HG03159 (cell line): ENCODE results near the gene MYBPH.

Experiments used
- ATAC-seq: cut with Tn5 transposase; IDR thresholded peaks from one replicate; pipeline ENCODE4 v1.9.1; 2021; ENCODE audit warnings: mild to moderate bottlenecking, moderate library complexity; ENCODE audit not compliant: unreplicated experiment

The MYBPH gene

DNA sequence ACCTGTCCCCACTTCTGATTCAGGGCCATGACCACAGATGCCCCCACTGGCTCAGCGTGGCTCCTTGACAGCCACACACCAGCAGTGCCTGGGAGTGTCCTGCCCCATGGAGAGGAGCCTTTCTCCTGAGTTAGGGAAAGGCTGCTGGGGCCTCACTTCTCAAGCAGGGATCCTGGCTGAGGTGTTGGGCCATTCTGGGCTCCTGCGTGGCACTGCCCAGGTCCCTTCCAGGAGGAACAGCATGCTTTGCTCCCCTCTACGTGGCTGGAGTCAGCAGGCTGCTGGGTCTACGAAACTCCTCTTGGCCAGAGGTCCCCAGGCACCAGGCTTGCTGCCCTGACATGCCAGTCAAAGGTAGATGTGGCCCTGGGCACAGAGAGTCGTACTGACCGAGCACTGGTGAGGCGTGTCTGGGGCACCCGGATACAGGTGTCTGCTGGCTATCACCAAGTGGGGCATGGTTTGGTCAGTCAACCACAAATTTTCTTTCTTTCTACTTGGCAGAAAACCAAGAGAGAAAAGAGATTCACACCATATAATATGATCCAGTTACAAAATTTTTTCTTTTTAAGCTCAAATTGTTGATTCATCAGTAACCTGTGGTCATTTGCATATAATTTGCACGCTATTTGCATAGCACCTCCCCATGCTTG is 44.0 kb downstream of the MYBPH start:
- no peak for ATAC-seq

DNA sequence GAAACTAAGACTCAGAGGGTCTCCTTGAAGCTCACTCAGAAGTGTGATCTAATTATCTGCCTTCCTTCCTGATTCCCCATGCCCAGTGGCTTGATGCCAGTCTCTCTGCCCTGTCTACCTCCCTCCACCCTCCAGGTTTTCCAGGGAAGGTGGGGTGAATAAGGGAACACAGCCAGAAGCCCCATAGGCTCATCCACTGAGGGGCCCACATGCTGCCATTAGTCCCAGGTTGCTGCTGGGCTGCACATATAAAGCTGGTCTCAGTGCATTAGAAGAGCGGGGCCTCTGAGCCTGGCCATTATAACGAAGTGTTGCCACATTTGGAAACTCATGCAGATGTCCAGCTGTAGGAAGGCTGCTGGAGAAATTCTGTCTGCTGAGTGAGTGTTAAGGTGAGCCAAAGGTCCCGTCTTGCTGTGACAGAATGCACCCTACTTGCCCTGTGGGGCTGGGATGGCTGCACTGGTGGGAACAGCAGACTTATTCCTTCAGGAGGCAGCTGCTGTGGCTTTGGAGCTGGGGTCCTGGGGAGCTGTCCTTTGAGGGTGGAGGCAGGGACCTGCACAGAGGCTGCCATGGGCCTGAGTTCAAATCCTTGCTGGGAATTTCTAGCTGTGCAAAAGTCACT is 45.2 kb downstream of the MYBPH start:
- no peak for ATAC-seq

DNA sequence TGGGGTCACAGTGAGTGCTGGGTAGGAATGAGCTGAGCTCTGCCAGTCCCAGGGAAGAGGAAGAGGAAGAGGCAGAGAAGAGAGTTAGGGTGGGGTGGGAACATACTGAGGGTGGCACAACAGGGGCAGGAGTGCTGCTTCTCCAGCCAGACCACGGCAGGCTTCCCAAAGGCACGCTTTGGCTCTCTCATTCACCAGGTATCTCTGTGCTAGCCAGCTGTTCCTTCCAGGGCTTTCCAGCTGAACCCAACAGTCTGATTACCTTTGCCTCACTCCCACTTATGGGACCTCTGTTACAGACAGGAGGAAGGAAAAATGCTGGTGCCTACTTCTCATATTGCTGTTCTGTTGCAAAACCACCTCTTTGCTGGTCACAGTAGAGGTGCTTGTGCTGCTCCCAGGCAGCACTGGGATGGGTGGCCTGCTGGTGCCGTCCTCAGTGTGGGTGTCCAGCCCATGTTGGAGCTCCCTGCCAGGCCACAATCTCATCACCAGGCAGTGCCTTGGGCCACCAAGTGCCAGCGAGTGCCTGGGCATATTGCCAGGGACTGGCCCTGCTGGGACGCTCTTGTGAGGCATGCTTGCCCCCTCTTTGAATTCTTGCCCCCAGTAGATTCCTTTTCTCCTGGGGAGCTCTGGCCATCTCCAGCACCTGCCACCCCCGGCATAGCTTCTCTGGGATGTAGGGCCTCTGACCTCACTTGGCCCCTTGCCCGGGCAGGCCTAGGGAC is 46.0 kb downstream of the MYBPH start:
- no peak for ATAC-seq

DNA sequence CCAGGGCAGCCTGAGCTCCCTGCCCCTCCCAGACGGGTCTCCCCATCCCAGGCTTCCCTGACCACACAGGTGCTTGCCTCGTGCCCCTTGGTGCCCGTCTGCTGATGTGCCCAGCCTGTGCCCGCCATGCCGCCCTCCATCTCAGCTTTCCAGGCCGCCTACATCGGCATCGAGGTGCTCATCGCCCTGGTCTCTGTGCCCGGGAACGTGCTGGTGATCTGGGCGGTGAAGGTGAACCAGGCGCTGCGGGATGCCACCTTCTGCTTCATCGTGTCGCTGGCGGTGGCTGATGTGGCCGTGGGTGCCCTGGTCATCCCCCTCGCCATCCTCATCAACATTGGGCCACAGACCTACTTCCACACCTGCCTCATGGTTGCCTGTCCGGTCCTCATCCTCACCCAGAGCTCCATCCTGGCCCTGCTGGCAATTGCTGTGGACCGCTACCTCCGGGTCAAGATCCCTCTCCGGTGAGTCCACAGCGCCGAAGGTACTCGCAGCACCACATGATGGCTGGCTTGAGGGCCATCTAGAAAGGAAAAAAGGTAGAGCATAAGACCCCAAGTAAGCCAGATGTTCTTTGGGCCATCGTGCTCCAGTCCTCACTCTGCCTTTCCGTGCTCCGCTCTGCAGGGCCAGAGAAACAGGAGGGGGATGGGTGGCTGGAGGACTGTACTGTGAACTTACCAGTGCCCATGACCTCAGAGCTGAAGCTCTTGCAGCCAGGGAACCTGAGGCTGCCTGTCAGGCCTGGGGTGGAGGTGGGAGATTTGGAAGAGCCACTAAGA is 46.7 kb downstream of the MYBPH start:
- no peak for ATAC-seq

DNA sequence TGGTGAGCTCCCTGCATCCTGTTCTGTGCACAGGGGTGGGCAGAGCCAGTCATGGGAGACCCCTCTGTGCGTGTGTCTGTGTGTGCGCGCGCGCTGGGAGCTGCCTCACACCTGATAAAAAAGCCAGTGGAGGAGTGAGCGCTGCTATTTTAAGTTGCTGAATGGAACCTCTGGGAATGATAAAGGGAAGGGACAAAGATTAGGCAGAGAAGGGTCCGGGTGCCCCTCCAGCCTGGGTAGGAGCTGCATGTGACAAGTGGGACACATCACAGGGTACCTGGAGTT is 47.3 kb downstream of the MYBPH start:
- no peak for ATAC-seq

DNA sequence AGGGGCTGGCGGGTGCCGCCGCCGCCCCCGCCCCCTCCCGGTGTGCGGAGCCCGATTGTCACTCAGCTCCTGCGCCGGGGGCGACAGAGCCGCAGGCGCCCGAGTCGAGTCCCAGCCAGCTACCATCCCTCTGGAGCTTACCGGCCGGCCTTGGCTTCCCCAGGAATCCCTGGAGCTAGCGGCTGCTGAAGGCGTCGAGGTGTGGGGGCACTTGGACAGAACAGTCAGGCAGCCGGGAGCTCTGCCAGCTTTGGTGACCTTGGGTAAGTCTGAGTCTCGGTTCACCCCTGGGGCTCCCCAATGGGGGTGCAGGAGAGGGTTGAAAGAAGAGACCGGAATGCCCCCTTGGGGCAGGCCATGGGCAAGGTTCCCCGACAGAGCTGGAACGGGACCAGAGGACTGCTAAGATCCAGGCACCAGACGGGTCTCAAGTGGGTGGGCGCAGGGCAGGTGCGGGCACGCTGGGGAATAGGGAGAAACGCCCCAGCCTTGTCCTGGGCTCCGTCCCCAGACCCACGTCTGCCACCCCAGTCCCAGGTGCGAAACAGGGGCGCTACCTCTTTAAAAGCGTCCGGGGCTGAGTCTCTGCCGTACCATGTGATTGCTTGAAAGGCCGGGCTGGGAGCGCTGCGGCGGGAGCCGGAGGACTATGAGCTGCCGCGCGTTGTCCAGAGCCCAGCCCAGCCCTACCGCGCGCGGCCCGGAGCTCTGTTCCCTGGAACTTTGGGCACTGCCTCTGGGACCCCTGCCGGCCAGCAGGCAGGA is 47.8 kb downstream of the MYBPH start, which contains the start of gene ADORA1:
Gene ADORA1 (plus strand): TSS at position 61 of the 765 bp plus-strand sequence. CDS start 1,116 bp downstream, outside the sequence.
- no peak for ATAC-seq

DNA sequence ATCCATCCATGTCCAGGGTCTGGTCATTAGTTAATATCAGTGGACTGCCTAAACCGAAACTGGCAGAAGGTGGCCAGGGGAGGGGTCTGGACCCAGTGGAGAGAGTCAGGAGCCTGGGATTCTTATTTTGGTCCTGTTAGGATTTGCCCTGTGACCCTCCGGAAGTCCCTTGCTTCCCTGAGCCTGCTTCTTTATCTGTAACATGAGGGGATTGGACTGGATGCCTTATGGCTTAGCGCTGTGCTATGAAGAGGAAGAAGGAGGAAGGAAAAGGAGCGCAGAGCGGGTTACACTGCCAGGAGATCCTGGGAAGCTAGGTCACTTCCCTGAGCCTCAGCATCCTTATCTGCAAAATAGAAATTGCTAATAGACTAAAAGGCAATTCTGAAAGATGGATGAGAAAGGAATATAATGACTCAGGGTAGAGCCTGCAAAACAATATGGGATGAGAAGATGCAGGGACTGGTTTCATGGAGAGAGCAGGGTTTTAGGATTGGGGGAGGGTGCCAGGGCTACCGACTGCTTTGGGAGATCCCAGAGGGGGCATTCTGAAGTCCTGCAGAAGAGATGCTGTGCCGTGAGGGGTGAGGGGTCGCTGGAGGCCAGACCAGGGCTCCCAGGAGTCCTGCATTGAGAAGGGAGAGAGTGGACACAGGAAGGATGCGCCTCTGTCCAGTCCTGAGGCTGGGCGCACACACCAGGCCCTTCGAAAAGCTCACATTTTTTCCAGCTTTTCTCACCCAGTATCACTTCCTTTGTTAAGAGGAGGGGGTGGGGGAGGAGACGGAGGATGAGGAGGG is 48.6 kb downstream of the MYBPH start:
- ATAC-seq, result no peak

DNA sequence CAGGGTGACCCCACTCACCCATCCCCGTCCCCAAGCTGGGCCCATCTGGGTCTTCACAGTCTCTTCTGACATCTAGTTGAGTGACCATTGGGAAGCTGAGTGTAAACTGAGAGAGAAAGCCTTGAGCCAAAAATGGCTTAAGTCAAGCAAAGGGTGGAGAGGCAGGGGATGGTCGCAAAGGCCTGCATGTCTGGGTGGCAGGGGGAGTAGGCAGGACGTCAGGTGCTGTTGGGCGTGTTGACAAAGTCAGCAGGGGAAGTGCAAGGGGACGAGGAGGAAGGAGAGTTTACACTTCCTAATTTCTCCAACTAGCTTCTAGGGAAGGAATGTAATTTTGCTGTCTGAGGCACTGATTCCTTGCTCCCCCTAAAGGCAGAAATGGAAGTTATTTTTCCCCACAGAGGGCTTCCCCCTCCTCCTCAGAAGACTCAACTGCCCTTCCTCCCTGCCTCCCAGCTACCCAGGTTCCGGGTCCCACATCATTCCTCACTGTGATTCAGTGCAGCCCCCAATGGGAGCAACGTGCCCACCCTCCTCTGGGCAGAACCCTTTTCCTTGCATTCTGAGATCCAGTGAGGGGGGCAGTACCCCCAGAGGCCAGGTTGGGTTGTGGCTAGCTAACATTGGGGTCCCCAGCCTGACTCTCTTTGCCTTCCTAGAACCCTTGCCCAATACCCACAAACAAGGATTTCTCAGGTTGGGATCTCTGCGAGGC is 49.3 kb downstream of the MYBPH start:
- no peak for ATAC-seq

DNA sequence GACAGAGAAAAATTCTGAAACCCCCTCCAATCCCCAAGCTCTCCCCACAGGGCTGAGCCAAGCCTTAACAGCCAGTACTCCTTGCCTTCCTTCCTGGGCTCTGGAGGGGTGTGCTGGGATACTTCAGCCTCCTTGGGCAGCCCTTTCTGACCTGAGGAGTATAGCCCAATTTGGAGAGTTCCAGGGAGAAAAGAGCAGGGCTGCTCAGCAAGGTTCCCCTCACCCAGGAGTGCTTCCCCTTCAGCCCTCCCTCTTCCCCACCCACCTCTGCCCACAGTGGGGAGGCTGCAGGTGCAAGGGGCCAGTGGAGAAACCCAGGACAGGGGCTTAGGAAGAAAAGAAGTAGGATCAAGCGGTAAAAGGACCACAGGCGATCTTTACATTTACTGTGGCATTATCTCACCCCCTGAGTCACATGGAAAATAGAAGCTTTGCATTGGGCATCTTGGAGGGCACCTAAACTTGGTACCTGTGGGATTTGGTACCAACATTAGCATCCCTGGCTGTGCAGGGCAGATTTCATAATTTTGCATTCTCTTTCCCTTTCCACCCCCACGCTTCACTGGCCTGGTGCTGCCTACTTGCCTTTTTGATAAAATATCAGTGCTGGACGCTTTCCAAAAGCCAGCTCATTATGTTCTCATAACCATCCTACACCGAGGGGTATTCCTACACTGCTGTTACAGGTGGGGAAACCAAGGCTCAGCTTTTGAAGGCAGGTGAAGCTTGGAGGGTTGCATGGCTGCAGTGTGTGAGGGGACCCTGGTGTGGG is 50.9 kb downstream of the MYBPH start:
- no peak for ATAC-seq

DNA sequence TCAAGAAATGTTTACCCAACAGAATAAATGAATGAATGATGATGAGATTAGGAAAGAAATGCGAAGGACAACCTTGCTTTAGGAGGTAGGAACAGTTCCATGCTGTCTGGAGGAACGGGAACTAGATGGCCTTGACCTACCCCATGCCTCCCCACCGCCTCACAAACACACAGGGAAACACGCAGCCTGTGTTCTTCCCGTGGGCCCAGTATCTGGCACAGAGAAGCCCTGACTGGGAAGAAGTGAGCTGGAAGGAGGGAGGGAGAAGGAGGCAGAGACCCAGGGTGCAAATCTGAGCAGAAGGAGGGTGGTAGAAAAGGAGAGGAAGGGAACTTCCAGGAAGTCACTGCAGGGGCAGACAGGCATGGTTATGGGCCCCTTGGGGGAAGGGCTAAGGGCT is 51.6 kb downstream of the MYBPH start:
- no peak for ATAC-seq

DNA sequence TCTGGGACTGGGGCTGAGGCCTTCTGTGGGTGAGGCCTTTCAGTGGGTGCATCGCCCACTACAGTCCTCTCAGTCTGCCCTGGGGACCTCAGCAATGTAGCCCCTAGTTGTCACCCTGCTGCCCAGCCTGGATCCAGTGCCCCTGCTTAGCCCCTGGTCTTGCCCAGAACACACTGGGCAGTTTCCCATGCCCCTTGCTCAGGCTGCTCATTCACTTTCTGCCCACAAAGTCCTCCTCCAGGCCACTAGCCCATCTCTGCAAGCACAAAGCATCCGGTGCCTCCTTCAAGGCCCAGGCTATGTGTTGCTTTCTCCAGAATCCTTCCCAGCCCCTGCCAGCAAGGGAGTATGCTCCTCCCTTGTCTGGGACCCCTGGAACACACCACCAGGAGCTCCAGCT is 53.5 kb downstream of the MYBPH start:
- no peak for ATAC-seq

DNA sequence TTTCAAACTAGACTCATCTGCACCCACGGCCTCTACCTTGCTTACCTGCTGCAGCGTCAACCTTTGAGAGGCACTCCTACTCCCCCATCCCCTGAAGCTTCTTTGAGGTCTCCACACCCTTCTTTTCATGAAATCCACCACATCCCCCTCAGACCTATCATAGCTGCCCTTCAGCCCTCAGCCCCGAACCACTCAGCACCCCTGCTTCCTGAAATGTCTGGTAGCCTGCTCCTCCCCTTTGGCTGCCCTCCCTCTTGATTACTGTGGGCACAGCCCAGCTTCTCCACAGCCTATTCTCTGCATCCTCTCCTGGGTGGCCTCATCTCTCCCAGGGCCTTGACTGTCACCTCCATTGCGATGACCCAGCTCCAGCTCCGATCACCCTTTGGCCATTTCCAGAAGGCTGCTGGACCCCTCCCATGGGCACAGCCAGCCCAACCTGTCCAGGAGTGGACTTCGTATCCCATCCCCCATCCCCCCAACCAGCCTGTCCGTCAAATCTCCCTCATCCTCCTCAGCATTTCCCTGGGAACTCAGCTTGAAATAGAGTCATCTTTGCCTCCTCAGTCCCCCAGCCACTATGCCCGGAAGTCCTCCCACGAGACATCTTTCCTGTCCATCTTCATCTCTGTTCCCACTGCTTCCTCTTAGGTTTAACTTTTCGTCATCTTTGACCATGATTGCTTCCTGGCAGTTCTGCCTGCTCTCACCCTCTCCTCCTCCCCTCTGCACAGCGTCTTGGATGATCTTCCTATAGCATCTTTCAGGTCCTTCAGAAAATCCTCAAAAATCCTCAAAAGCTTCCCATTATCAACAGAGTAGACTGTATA is 54.2 kb downstream of the MYBPH start:
- ATAC-seq, result no peak

DNA sequence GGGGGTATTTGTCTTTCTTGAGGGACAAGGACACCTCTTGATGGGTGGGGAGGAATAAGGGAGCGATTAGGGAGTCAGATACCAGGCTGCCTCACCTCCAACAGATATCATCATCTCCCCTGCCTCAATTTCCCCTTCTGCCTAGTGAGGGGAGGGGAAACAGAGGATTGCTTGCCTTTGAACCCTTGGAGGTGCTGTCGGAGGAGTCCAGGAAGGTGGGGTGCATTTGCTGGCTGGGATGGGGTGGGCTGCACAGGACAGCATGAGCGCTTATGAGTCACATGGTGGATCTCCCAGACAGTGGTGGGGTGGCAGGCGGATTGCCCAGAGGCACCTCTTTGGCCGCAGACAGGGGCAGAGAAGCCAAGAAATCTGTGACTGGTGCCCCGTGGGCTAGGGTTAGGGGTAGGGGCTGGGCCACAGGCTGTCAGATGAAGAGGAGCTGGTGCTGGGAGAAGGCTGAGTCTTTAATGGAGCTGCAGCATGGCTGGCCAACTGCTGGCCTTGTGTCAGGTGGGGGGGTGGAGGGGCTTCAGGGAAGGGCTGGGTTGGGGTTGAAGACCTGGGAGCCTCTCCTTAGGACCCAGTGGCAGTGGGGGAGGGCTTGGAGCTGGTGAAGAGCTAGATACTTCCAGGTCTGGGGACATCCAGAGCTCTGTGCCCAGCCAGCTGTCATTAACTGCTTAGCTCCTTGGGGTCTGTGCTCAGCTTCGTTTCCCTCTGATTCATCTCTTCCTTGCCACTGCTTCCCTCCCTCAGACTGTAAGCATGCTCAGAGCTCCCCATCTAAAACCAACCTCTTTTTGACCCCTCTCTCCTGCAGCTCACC is 55.1 kb downstream of the MYBPH start:
- ATAC-seq, result no peak
